Measurements from ENCODE around the gene DGLUCY. TPM values are rescaled to one million over a fixed set of nuclear protein-coding genes. Genes with fewer than 3 reads are reported as not detected.
A peak's percentile ranks its signal among the peaks of the same experiment; 100 is the strongest.

Gene DGLUCY
- polyA plus RNA-seq, 3 donors: 54.9 to 88.4 (median 66.0) TPM

- Histone ChIP-seq H3K79me2 (ENCODE audit: insufficient read depth, low read length) (no peaks in the 10 kb centered on the region), H3K27ac (ENCODE audit: low read depth in 1 of 2, low read length in 2 of 2) (no peak overlapping the region), H3K27me3 (ENCODE audit: control insufficient read depth in 2 of 2, insufficient read depth in 2 of 2, low read length in 2 of 2) (no peaks in the 10 kb centered on the region), H3K4me1 (ENCODE audit: control insufficient read depth in 1 of 2, insufficient read depth in 2 of 2, low read length in 2 of 2) (no peaks in the 10 kb centered on the region), H3K4me3 (replicated peaks in 1 of 3; ENCODE audit: low read depth in 2 of 3, low read length in 3 of 3) (no peak overlapping the region), H2AFZ (ENCODE audit: insufficient read depth, low read depth, low read length, poor library complexity, severe bottlenecking) (no peak overlapping the region), H3K4me2 (replicated peaks; ENCODE audit: extremely low read depth, low read length, poor library complexity, severe bottlenecking) (no peak overlapping the region), H3K36me3 (replicated peaks in 1 of 2; ENCODE audit: control insufficient read depth in 1 of 2, insufficient read depth in 2 of 2, low read length in 2 of 2) (peaks cover 36 to 74% of the 10 kb centered on the region in 2 donors), H4K20me1 (ENCODE audit: insufficient read depth, low read length) (peaks cover 27% of the 10 kb centered on the region), H3K9me3 (replicated peaks in 1 of 2; ENCODE audit: control insufficient read depth in 1 of 2, insufficient read depth in 1 of 2, low read length in 2 of 2) (no peaks in the 10 kb centered on the region), H3K9ac (ENCODE audit: insufficient read depth, low read length, poor library complexity, severe bottlenecking) (no peak overlapping the region)
- no peak for TF ChIP-seq CTCF (IDR thresholded peaks at IDR 0.05)
- Mint-ChIP-seq H3K9me3 (no peaks in the 10 kb centered on the region), H3K27me3 (ENCODE audit: low read depth in 3 of 3) (no peaks in the 10 kb centered on the region), H3K4me3 (no peak overlapping the region), H3K36me3 (peaks cover 41 to 73% of the 10 kb centered on the region in 2 donors), H3K27ac (no peak overlapping the region), H3K4me1 (peaks cover 2% of the 10 kb centered on the region)
- no peak for DNase-seq
- WGBS (ENCODE audit: insufficient coverage): 87% methylated on average over 3 of the region's 9 CpGs
- intact Hi-C loops (cut with micrococcal nuclease): no loop called here
These were observed 39.5 kb downstream of the DGLUCY start for GRCh38 chr14:91153360-91153759.

GRCh38 chr14:91154851-91155625 lies 41.2 kb downstream of the DGLUCY start:
- no peaks in the 10 kb centered on the region for H3K9me3 ChIP-seq (replicated peaks in 1 of 2; ENCODE audit: control insufficient read depth in 1 of 2, insufficient read depth in 1 of 2, low read length in 2 of 2)
- H3K27me3 Mint-ChIP-seq (ENCODE audit: low read depth in 3 of 3): no peaks in the 10 kb centered on the region
- H3K79me2 ChIP-seq (ENCODE audit: insufficient read depth, low read length): no peaks in the 10 kb centered on the region
- no peaks in the 10 kb centered on the region for H3K4me1 ChIP-seq (ENCODE audit: control insufficient read depth in 1 of 2, insufficient read depth in 2 of 2, low read length in 2 of 2)
- H3K4me1 Mint-ChIP-seq: peaks cover 2% of the 10 kb centered on the region
- peak overlapping the region in 2 of 7 donors; percentile 11 to 63 for H3K27ac Mint-ChIP-seq
- no peak overlapping the region for H3K4me2 ChIP-seq (replicated peaks; ENCODE audit: extremely low read depth, low read length, poor library complexity, severe bottlenecking)
- no peaks in the 10 kb centered on the region for H3K9me3 Mint-ChIP-seq
- H4K20me1 ChIP-seq (ENCODE audit: insufficient read depth, low read length): peaks cover 20% of the 10 kb centered on the region
- 68% methylated on average over 10 of the region's 16 CpGs for WGBS (ENCODE audit: insufficient coverage)
- H3K4me3 Mint-ChIP-seq: no peak overlapping the region
- H2AFZ ChIP-seq (ENCODE audit: insufficient read depth, low read depth, low read length, poor library complexity, severe bottlenecking): no peak overlapping the region
- no peak for TF ChIP-seq CTCF (IDR thresholded peaks at IDR 0.05)
- H3K9ac ChIP-seq (ENCODE audit: insufficient read depth, low read length, poor library complexity, severe bottlenecking): no peak overlapping the region
- no peak overlapping the region for H3K4me3 ChIP-seq (replicated peaks in 1 of 3; ENCODE audit: low read depth in 2 of 3, low read length in 3 of 3)
- DNase-seq: no peak
- H3K36me3 ChIP-seq (replicated peaks in 1 of 2; ENCODE audit: control insufficient read depth in 1 of 2, insufficient read depth in 2 of 2, low read length in 2 of 2): peaks cover 49 to 74% of the 10 kb centered on the region in 2 donors
- H3K27me3 ChIP-seq (ENCODE audit: control insufficient read depth in 2 of 2, insufficient read depth in 2 of 2, low read length in 2 of 2): no peaks in the 10 kb centered on the region
- H3K27ac ChIP-seq (ENCODE audit: low read depth in 1 of 2, low read length in 2 of 2): peak overlapping the region in 1 of 2 donors; percentile 32
- peaks cover 52 to 78% of the 10 kb centered on the region in 2 donors for H3K36me3 Mint-ChIP-seq
- intact Hi-C loops (cut with micrococcal nuclease): no loop called here
